GM12891 (cell line): Measurements from ENCODE around the gene FLT4.

Experiments
- PAX5 ChIP-seq: IDR thresholded peaks from 2 replicates; pipeline ENCODE4 v1.6.1; 2011; ENCODE audit warnings: low read length, moderate library complexity, mild to moderate bottlenecking; ENCODE audit not compliant: insufficient read depth, severe bottlenecking
- POLR2A ChIP-seq: IDR thresholded peaks from 2 replicates; pipeline ENCODE4 v1.6.1; 2011; ENCODE audit warnings: low read depth, low read length, control low read depth
- POLR2AphosphoS5 ChIP-seq: IDR thresholded peaks from 2 replicates; pipeline ENCODE4 v1.6.1; 2011; ENCODE audit warnings: low read depth, low read length, control low read depth
- SPI1 ChIP-seq: IDR thresholded peaks from 2 replicates; pipeline ENCODE4 v1.6.1; 2011; ENCODE audit warnings: low read depth, low read length, control low read depth
- TAF1 ChIP-seq: IDR thresholded peaks from 2 replicates; pipeline ENCODE4 v1.6.1; 2011; ENCODE audit warnings: low read depth, low read length, control low read depth

DNA sequence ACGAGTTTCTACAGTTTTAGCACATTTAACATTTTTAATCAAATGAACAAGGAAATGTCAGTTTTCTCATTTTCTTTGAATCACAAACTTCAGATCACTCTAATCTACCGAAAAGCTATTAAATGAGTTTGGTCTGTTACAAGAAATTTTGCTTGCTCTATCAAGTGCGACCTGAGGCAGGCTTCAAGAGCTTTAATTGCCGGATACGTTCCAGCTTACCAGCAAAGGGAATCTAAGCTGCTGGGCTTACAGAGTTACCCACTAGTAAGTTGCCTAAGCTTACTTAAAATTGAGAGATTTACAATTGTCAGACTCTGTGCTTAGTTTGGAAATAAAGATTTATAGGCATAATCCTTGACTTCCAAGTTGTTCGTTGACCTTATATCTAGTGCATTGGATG is 68.7 kb downstream of the FLT4 start:
- TF ChIP-seq POLR2A (no peak), POLR2AphosphoS5 (no peak), TAF1 (no peak), PAX5 (no peak), SPI1 (no peak)
